H4 (cell line): ENCODE data around the gene EPAS1. TPM values are rescaled to one million over a fixed set of nuclear protein-coding genes. Genes with fewer than 3 reads are reported as not detected.

Experiments
- DNase-seq: peaks from one replicate; pipeline ENCODE4 v3.0.0-alpha.2; 2015; ENCODE audit warnings: low spot score
- total RNA-seq: library from RNA; depleted of rRNA; stranded (reverse); fragments of >200 nt; shearing (Covaris generic); gene quantifications from 2 replicates; pipeline ENCODE4 v1.2.3, GENCODE V29; 2014; rRNA removed

The EPAS1 gene
- 30.5 and 31.6 TPM in 2 replicates for total RNA-seq

GRCh38 chr2:46296840-46297545, at the start of gene EPAS1:
EPAS1 (plus strand) TSS chr2:46297407; CDS start chr2:46297912, 505 bp downstream.
- DNase-seq: peak; percentile 78

DNA sequence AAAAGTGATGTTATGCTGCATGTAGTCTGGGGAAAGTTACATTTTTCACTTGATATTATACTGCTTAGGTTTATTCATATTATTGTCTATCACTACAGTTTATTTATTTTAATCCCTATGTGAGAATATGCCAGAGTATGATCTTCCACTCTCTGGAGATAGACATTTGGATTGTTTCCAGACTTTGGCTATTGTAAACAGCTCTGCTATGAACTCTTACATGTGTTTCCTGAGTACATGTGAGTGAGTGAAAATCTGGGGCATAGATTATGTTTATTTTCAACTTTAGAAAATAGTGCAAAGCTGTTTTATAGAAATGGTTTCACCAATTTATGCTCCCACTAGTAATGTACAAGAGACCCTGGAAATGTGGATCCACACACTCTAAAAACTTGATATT, 49.0 kb upstream of the EPAS1 start:
- no peak for DNase-seq

DNA sequence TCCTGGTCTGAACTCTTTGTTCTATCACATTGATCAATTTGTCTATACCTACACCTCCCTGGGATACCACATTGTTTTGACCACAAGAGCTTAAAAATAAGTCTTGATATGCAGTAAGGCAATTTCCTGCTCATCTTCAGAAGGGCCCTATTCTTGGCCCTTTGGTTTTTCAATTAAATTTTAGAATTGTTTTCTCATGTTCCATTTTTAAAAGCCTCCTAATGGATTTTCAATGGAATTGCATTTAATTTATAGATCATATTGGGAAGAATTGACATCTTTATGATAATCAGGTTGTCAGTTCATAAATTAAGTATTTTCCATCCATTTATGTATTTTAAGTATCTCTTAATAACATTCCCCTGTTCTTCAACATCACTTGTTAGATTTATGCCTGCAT, 47.6 kb upstream of the EPAS1 start:
- DNase-seq: no peak

DNA sequence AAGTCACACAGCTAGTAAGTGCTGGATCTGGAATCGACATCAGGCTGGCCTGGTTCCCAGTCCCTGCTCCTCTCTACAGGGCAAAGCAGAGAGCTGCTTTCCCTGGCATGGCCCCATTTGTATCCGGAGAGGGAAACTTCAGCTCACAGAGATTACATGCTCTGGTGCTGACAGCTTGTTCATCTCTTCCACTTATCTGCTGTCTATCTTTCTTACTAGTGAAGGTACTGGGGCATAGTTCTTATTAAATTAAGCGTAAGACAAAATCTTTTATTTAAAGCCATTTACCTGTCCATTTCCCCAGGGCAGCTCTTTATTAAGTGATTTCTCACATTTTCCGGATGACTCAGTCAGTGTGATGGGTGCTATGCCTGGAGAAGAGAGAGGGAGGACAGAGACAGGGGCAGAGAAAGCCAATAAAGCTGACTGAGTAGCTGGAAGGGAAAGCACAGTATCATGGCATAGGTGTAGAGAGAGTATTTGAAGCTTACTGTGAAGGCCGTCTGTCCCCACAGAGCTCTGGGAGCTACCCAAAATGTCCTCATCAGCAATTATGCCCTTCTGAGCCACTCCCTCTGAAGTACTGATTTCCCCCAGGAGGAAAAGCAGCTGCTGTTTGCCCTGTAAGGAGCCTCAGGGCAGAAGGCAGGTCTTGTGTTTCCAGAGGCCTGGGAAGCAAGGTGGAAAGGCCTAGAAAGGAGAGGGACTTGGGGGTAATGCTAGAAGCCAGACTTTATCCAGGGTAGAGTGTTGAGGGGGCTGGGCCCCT, 44.1 kb upstream of the EPAS1 start:
- DNase-seq: no peak

DNA sequence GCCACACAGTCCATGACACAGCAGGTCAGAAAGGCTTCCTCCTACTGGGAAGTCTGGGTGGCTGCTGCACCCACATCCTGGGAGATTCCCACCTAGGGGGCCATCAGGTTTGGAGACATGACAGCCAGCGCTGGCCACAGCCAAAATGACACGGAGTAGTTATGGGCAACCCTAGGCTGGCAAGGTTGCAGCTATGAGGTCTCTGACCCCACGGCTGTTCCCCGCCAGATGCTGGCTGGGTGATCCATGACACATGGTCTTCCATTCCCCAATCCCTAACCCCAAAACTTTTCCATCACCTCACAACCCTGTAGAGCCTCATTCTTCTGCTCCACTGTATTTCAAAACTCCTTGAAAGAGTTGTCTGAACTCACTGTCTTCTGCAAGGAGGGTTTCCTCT, 42.7 kb upstream of the EPAS1 start:
- no peak for DNase-seq

- no peak for DNase-seq
Observed at GRCh38 chr2:46256563-46257142, 40.6 kb upstream of the EPAS1 start.

DNA sequence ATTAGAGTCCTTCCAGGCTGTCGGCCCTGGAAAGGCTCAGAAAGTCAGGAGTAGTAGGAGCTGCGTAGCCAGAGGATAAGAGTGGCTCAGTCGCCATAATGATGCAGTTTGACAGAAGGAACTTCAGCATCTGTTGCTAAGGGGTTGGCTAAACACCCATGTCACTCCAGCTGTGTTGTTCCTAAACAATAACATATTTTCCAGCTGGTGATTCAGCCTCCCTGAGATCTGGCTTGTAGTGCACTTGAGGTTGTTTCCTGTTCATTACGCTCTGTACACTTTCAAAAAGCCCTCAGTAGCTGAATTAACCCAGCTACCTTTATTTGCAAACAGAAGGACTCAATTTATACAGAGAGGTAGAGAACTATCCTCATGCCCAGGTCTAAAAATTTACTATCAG, 39.7 kb upstream of the EPAS1 start:
- peak; percentile 39 for DNase-seq

DNA sequence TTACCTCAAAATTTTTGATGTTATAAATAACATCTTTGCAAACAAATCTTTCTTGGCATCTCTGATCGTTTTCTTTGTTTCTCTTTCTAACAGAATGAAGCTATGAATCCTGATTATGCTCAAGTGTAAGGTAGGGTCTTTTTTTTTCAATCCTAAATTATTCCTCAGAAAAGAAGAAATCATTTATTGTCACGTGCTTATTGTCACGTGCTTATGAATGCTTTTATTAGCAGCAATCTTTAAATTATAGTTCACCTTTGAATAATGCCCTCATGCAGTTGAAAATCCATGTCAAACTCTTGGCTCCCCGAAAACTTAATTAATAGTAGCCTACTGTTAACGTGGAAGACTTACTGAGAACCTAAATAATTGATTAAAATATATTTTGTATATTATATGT, 39.2 kb upstream of the EPAS1 start:
- no peak for DNase-seq

- DNase-seq: no peak
Observed at GRCh38 chr2:46258937-46259776, 38.0 kb upstream of the EPAS1 start.

DNA sequence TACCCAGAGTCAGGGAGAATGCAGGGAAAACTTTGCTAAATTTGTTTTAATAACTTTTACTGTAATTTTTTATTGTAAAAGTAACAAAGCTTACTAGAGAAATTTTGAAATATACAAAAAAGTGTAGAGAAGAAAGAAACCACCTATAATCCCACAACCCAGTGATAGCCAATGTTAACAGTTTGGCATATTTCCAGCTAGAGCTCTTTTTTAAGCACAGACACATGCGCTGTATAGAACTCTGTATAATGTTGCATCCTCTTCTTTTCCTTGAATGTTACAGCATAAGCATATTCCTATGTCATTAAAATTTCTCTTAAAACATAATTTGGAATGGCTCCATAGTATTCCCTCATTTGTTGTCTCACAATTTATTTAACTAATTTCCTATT, 37.4 kb upstream of the EPAS1 start:
- DNase-seq: no peak

GRCh38 chr2:46260305-46260704, 36.9 kb upstream of the EPAS1 start:
- no peak for DNase-seq

DNA sequence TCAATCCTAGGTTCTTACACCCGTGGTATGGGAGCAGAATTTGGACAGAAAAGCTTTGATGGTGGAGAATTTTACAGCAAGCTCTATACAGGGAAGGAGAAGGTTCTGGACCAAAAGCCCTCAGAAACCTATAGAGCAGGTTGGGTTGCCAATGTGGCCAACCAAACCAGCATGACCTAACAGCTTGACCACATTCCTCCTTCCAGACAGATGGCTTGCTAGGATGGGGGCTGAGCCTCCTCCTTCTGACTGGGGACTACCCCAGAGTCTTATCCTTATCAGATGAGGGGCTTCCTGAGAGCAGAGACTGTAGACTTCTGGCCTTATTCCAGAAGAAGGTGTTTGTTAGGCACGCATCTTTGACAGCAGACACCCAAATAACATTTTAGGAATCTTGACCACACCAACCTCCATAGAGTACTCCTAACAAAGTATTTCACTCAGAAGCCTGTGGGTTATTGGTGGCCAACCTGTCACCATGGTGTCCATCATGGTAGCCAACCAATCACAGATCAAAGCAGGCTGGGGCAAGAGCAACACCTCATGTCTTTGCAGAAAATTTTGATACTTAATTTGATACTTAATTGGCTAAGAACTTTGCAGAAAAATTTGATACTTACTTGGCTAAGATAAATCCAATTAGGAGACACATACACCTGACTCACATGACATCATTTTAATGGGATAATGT, 34.8 kb upstream of the EPAS1 start:
- no peak for DNase-seq

- no peak for DNase-seq
Observed at GRCh38 chr2:46263347-46263746, 33.9 kb upstream of the EPAS1 start.

DNA sequence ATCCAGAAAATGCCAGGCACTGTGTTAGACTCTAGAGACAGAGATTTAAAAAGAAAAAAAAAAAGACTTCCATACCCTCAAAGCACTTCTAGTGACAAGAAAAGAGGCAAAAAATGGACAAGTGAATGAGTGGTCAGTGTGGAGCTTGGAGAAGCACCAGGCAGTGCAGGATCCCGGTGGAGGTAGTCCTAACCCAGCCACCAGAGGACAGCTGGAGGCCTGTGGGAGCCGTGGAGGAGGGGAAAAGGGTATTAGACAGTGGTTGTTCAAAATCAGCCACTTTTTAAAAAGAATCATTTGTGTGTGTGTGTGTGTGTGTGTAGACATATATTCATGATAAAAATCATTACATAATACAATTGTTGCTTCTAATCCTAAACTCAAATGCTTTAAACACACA, 32.8 kb upstream of the EPAS1 start:
- DNase-seq: no peak

- no peak for DNase-seq
Observed at GRCh38 chr2:46266134-46266533, 31.1 kb upstream of the EPAS1 start.

DNA sequence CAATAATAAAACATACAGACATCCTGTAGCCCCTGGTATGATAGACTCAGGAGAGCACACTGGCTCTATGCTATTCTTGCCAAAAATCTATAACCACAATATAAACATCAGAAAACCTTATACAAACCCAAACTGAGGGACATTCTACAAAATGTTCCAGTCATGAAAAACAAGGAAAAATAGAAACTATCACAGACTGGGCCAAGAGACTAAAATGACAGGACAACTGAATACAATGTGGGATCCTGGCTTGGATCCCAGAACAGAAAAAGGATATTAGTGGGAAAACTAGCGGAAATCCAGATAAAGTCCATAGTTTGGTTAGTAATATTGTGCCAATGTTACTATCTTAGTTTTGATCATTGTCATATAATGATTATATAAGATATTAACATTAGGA, 29.6 kb upstream of the EPAS1 start:
- DNase-seq: peak; percentile 59

DNA sequence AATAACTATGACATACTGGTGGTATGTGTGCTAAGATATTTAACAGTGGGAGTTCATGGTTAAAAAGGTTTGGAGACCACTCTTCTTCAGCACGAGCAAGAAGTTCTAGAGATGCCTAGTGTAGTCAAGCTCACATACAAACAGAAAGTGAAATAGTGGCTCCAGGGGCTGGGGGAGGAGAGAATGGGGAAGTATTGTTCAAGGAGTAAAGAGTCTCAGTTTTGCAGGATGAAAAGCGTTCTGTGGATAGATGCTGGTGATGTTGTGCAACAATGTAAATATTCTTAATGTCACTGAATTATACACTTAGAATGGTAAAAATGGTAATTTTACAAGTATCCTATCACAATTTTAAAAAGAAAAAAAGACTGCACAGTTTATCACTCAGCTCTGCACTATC, 29.0 kb upstream of the EPAS1 start:
- peak; percentile 28 for DNase-seq

DNA sequence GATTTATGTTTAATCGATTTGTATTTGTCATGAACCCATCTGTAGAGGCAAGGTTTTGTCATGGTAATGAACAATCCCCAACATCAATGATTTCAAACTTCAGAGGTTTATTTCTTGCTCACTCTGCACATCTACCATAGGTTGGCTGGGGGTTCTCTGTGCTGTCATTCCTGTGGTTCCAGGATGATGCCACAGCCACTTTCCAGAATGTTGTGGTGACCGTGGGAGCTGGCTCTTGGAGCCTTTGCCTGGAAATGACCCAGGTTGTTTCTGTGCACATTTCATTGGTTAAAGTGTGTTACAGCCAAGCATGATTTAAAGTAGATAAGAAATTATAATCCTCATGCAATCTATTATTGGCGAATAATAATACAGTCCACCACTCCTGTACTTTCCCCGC, 28.2 kb upstream of the EPAS1 start:
- DNase-seq: peak; percentile 82

GRCh38 chr2:46269544-46270273, 27.5 kb upstream of the EPAS1 start:
- peak; percentile 37 for DNase-seq

GRCh38 chr2:46270384-46270783, 26.8 kb upstream of the EPAS1 start:
- DNase-seq: peak; percentile 32
